SU-DHL-6 (cell line): ENCODE data around the gene AKNA.

Experiments used
- CTCF ChIP-seq: fragments of 200-600 bp; sonication (generic); IDR thresholded peaks from one replicate; pipeline ENCODE4 v1.5.1; 2017; ENCODE audit warnings: antibody characterized with exemption, mild to moderate bottlenecking, low read length, moderate library complexity; ENCODE audit not compliant: insufficient read depth, poor library complexity, severe bottlenecking
- EZH2phosphoT487 ChIP-seq: fragments of 200-600 bp; sonication (generic), shearing (Covaris generic); conservative IDR thresholded peaks from 2 replicates; pipeline ENCODE4 v1.6.1; 2018; ENCODE audit warnings: mild to moderate bottlenecking, antibody characterized with exemption, low read length, moderate library complexity, mixed read lengths

- TF ChIP-seq CTCF (no peak), EZH2phosphoT487 (no peak)
Observed at GRCh38 chr9:114386361-114386885, 1.4 kb downstream of the AKNA start.
